ENCODE results near the gene FIGN. TPM values are rescaled to one million over a fixed set of nuclear protein-coding genes. Genes with fewer than 3 reads are reported as not detected.

Gene FIGN
- total RNA-seq, 1 experiment from 2014 or later, result 19.4 TPM

DNA sequence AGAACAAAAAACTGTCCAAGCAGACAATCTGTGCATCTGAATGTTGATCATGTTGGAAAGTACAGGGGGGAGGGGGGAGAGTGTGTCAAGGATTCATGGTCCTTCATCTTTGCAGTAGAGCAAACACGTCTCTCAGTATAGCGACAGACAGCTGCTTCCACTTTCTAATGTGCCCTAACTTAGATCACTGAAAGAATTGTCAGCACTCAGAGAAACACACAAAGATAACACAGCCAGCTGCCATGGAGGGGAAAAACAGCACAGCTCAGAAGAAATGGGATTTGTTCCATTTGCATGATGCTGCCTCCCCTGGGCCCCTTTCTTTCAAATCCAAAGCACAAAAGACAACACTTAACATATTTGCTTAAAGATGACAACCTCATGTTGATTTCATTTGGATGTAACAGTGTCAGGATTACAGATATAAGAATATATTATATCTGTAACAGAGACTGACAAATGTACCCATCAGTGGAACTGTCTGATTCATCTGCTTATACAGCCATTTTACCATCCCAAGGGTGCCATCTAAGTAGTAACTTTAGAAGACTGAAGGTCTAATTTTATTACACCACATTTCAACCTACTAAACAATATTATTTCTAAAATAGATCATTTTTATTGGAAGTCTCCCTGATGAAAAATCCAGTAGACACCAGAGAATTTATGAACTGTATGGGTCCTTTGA is 17.7 kb downstream of the FIGN start:
- no peaks in the 10 kb centered on the region for H3K9me3 Mint-ChIP-seq
- no peaks in the 10 kb centered on the region for H3K36me3 Mint-ChIP-seq
- ChIA-PET CTCF (no interaction called here), POLR2A (interaction anchor here (0.6 kb wide), 1 partner anchor 1733 kb away, joined by 7 read pairs; no protein-coding TSS in a partner anchor)
- peaks cover 55% of the 10 kb centered on the region for H3K4me1 Mint-ChIP-seq
- H3K27ac Mint-ChIP-seq, result no peak overlapping the region
- peak; percentile 61; the same call in 1 of the 2 replicates for ATAC-seq
- DNase-seq (ENCODE audit: low spot score), result no peak
- TF ChIP-seq, protein P1, sequence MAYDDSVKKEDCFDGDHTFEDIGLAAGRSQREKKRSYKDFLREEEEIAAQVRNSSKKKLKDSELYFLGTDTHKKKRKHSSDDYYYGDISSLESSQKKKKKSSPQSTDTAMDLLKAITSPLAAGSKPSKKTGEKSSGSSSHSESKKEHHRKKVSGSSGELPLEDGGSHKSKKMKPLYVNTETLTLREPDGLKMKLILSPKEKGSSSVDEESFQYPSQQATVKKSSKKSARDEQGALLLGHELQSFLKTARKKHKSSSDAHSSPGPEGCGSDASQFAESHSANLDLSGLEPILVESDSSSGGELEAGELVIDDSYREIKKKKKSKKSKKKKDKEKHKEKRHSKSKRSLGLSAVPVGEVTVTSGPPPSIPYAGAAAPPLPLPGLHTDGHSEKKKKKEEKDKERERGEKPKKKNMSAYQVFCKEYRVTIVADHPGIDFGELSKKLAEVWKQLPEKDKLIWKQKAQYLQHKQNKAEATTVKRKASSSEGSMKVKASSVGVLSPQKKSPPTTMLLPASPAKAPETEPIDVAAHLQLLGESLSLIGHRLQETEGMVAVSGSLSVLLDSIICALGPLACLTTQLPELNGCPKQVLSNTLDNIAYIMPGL (CRISPR knock-in tag; IDR thresholded peaks at IDR 0.05), result no peak
- no peak for TF ChIP-seq FOXP1 (CRISPR knock-in tag; IDR thresholded peaks at IDR 0.05; ENCODE audit: borderline replicate concordance)
- TF ChIP-seq NFATC4 (CRISPR knock-in tag; IDR thresholded peaks at IDR 0.05), result no peak
- TF ChIP-seq ZNF671 (CRISPR knock-in tag; IDR thresholded peaks at IDR 0.05), result no peak
- TF ChIP-seq, protein P2, sequence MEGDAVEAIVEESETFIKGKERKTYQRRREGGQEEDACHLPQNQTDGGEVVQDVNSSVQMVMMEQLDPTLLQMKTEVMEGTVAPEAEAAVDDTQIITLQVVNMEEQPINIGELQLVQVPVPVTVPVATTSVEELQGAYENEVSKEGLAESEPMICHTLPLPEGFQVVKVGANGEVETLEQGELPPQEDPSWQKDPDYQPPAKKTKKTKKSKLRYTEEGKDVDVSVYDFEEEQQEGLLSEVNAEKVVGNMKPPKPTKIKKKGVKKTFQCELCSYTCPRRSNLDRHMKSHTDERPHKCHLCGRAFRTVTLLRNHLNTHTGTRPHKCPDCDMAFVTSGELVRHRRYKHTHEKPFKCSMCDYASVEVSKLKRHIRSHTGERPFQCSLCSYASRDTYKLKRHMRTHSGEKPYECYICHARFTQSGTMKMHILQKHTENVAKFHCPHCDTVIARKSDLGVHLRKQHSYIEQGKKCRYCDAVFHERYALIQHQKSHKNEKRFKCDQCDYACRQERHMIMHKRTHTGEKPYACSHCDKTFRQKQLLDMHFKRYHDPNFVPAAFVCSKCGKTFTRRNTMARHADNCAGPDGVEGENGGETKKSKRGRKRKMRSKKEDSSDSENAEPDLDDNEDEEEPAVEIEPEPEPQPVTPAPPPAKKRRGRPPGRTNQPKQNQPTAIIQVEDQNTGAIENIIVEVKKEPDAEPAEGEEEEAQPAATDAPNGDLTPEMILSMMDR (IDR thresholded peaks at IDR 0.05), result no peak
- no peak for TF ChIP-seq ETV6 (CRISPR knock-in tag; IDR thresholded peaks at IDR 0.05)
- TF ChIP-seq SMAD3 (CRISPR knock-in tag; IDR thresholded peaks at IDR 0.05; ENCODE audit: borderline replicate concordance), result no peak
- TF ChIP-seq ZNF219 (CRISPR knock-in tag; IDR thresholded peaks at IDR 0.05; ENCODE audit: borderline replicate concordance), result no peak
- no peak for TF ChIP-seq NR2C2 (CRISPR knock-in tag; IDR thresholded peaks at IDR 0.05)
- no peak overlapping the region for H3K4me3 Mint-ChIP-seq
- peaks cover 5% of the 10 kb centered on the region; the same call in 1 of the 2 replicates for H3K27me3 Mint-ChIP-seq (ENCODE audit: low read depth)

GRCh38 chr2:163717515-163717914 is 18.3 kb downstream of the FIGN start:
- TF ChIP-seq ZNF138 (CRISPR knock-in tag; conservative IDR thresholded peaks at IDR 0.05) (no peak), MLX (CRISPR knock-in tag; IDR thresholded peaks at IDR 0.05) (no peak), MYBL2 (CRISPR knock-in tag; IDR thresholded peaks at IDR 0.05) (no peak), PRRX2 (CRISPR knock-in tag; IDR thresholded peaks at IDR 0.05) (no peak)
- Mint-ChIP-seq H3K27ac (no peak overlapping the region), H3K36me3 (no peaks in the 10 kb centered on the region), H3K4me3 (no peak overlapping the region), H3K9me3 (no peaks in the 10 kb centered on the region), H3K4me1 (peaks cover 55% of the 10 kb centered on the region), H3K27me3 (ENCODE audit: low read depth) (peaks cover 5% of the 10 kb centered on the region; the same call in 1 of the 2 replicates)
- POLR2A ChIA-PET, result interaction anchor here (0.6 kb wide), 1 partner anchor 1734 kb away, joined by 7 read pairs; no protein-coding TSS in a partner anchor
- ATAC-seq (no peak), DNase-seq (ENCODE audit: low spot score) (no peak)
- CTCF ChIA-PET, result no interaction called here

DNA sequence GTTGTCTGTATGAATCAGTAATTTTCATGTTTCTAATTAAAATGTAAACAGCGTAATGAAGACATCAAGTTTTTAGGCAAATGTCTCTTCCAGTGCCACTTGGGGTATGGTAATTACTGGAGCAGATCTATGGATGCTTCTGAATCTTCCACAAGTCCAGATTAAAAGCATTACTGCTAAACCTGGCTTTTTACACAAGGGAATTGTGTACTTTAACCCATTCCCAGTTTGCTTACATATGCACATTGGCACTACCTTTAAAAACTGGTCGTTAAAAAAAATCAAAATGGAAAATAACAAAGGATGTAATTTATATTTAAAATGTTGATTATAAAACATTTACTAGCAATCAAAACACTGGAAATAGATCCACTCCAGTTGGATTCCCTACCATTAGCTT is 19.7 kb downstream of the FIGN start:
- H3K4me3 Mint-ChIP-seq, result no peak overlapping the region
- no peaks in the 10 kb centered on the region for H3K36me3 Mint-ChIP-seq
- ATAC-seq (no peak), DNase-seq (ENCODE audit: low spot score) (no peak)
- no peaks in the 10 kb centered on the region for H3K9me3 Mint-ChIP-seq
- peaks cover 5% of the 10 kb centered on the region; the same call in 1 of the 2 replicates for H3K27me3 Mint-ChIP-seq (ENCODE audit: low read depth)
- ChIA-PET CTCF (no interaction called here), POLR2A (no interaction called here)
- H3K27ac Mint-ChIP-seq, result no peak overlapping the region
- H3K4me1 Mint-ChIP-seq, result peaks cover 61% of the 10 kb centered on the region
- no peak for TF ChIP-seq AFF4 (CRISPR knock-in tag; IDR thresholded peaks at IDR 0.05; ENCODE audit: borderline replicate concordance)
- TF ChIP-seq ELF4 (CRISPR knock-in tag; IDR thresholded peaks at IDR 0.05; ENCODE audit: low read depth), result no peak
- TF ChIP-seq, protein P3, sequence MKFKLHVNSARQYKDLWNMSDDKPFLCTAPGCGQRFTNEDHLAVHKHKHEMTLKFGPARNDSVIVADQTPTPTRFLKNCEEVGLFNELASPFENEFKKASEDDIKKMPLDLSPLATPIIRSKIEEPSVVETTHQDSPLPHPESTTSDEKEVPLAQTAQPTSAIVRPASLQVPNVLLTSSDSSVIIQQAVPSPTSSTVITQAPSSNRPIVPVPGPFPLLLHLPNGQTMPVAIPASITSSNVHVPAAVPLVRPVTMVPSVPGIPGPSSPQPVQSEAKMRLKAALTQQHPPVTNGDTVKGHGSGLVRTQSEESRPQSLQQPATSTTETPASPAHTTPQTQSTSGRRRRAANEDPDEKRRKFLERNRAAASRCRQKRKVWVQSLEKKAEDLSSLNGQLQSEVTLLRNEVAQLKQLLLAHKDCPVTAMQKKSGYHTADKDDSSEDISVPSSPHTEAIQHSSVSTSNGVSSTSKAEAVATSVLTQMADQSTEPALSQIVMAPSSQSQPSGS (CRISPR knock-in tag; IDR thresholded peaks at IDR 0.05; ENCODE audit: borderline replicate concordance, low read depth), result no peak
- TF ChIP-seq RORB (CRISPR knock-in tag; IDR thresholded peaks at IDR 0.05), result no peak
- TF ChIP-seq KAT7 (CRISPR knock-in tag; IDR thresholded peaks at IDR 0.05; ENCODE audit: borderline replicate concordance), result no peak
